ENCODE measurements around the gene ADAM22. TPM values are rescaled to one million over a fixed set of nuclear protein-coding genes. Genes with fewer than 3 reads are reported as not detected.

Gene ADAM22
- total and polyA plus RNA-seq, 10 of the 15 experiments (the other 5 are each of a cell fraction or from before 2014, with no cell fraction given) = 1.4 to 24.5 (median 7.6) TPM

DNA sequence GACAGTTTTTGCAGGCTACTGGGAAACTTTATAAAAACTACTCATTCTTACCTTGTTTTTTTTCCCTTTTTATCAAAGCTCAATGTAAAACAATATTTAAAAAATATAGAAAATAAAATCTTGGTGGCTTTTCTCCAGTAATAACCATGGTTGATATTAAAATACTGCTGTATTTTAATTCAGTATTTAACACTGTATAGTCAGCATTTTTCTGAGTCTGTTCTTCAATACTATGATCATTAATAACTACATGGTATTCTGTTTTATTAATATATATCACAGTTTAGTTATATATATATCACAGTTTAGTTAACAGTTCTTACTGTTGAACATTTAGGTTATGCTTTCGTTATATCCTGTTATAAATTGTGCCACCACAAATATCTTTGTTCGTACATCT is 207.4 kb downstream of the ADAM22 start:
- ATAC-seq (no peak), DNase-seq (ENCODE audit: low read depth, low spot score) (no peak), FAIRE-seq (no peak)
- in situ Hi-C loops (cut with MboI) (no loop called here), intact Hi-C loops (cut with micrococcal nuclease; ENCODE audit: unreplicated experiment) (no loop called here)
- Histone ChIP-seq H3K36me3 (ENCODE audit: control insufficient read depth in 2 of 2, insufficient read depth in 2 of 2, low read length in 1 of 2) (no peaks in the 10 kb centered on the region; a peak in 1 of 4 replicates), H3K4me2 (ENCODE audit: control insufficient read depth, insufficient read depth) (no peak overlapping the region), H3K9me3 (replicated peaks; ENCODE audit: control insufficient read depth, insufficient read depth, low read length) (no peaks in the 10 kb centered on the region), H3K79me2 (ENCODE audit: control insufficient read depth, insufficient read depth, low read length) (no peaks in the 10 kb centered on the region), H2AFZ (ENCODE audit: control insufficient read depth, low read depth, low read length) (no peak overlapping the region), H3K9ac (ENCODE audit: control insufficient read depth, insufficient read depth, low read length) (no peak overlapping the region), H4K20me1 (ENCODE audit: control insufficient read depth, insufficient read depth) (no peaks in the 10 kb centered on the region), H3K4me1 (ENCODE audit: control insufficient read depth, insufficient read depth, low read length) (no peaks in the 10 kb centered on the region), H3K4me3 (no peak overlapping the region), H3K27me3 (replicated peaks in 1 of 2; ENCODE audit: control insufficient read depth in 2 of 2, insufficient read depth in 2 of 2, low read length in 1 of 2) (no peaks in the 10 kb centered on the region), H3K27ac (ENCODE audit: control insufficient read depth, insufficient read depth) (no peak overlapping the region)
- ChIA-PET RAD21 (ENCODE audit: unreplicated experiment) (no interaction called here), SMC1A (ENCODE audit: uncharacterized antibody, unreplicated experiment) (interaction anchor here (1.2 to 1.9 kb wide), 3 partner anchors 11 to 30 kb away, joined by 3 to 5 read pairs (median 4); no protein-coding TSS in a partner anchor), CTCF (interaction anchor here (1.1 to 1.2 kb wide), 2 partner anchors 28 to 212 kb away, joined by 3 to 7 read pairs; no protein-coding TSS in a partner anchor), POLR2A (interaction anchor here (0.6 kb wide), 1 partner anchor 91 kb away, joined by 3 read pairs; no protein-coding TSS in a partner anchor)
- 98% methylated on average over 2 of the region's 2 CpGs for WGBS (ENCODE audit: insufficient coverage, insufficient replicate concordance, low lambda C conversion rate, missing lambda C conversion rate)
- no TSS peak for BruUV-seq (replicated peaks)
- TF ChIP-seq SMAD1 (IDR thresholded peaks at IDR 0.05; ENCODE audit: low read depth, partially characterized antibody) = no peak
- TF ChIP-seq, protein P1, sequence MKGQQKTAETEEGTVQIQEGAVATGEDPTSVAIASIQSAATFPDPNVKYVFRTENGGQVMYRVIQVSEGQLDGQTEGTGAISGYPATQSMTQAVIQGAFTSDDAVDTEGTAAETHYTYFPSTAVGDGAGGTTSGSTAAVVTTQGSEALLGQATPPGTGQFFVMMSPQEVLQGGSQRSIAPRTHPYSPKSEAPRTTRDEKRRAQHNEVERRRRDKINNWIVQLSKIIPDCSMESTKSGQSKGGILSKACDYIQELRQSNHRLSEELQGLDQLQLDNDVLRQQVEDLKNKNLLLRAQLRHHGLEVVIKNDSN (IDR thresholded peaks at IDR 0.05; ENCODE audit: borderline replicate concordance, extremely low read length, insufficient read depth, low read depth, low read length) = no peak
- no peak for TF ChIP-seq MTA3 (IDR thresholded peaks at IDR 0.05; ENCODE audit: borderline replicate concordance, low read length)
- no peak for TF ChIP-seq NFYB (IDR thresholded peaks at IDR 0.05; ENCODE audit: insufficient read depth, low read depth, low read length)
- TF ChIP-seq KLF5 (IDR thresholded peaks at IDR 0.05; ENCODE audit: partially characterized antibody) = no peak
- TF ChIP-seq SUZ12 (IDR thresholded peaks at IDR 0.05; ENCODE audit: unreplicated experiment) = no peak
- TF ChIP-seq, protein P2, sequence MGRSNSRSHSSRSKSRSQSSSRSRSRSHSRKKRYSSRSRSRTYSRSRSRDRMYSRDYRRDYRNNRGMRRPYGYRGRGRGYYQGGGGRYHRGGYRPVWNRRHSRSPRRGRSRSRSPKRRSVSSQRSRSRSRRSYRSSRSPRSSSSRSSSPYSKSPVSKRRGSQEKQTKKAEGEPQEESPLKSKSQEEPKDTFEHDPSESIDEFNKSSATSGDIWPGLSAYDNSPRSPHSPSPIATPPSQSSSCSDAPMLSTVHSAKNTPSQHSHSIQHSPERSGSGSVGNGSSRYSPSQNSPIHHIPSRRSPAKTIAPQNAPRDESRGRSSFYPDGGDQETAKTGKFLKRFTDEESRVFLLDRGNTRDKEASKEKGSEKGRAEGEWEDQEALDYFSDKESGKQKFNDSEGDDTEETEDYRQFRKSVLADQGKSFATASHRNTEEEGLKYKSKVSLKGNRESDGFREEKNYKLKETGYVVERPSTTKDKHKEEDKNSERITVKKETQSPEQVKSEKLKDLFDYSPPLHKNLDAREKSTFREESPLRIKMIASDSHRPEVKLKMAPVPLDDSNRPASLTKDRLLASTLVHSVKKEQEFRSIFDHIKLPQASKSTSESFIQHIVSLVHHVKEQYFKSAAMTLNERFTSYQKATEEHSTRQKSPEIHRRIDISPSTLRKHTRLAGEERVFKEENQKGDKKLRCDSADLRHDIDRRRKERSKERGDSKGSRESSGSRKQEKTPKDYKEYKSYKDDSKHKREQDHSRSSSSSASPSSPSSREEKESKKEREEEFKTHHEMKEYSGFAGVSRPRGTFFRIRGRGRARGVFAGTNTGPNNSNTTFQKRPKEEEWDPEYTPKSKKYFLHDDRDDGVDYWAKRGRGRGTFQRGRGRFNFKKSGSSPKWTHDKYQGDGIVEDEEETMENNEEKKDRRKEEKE (IDR thresholded peaks at IDR 0.05) = no peak
- TF ChIP-seq, protein P3, sequence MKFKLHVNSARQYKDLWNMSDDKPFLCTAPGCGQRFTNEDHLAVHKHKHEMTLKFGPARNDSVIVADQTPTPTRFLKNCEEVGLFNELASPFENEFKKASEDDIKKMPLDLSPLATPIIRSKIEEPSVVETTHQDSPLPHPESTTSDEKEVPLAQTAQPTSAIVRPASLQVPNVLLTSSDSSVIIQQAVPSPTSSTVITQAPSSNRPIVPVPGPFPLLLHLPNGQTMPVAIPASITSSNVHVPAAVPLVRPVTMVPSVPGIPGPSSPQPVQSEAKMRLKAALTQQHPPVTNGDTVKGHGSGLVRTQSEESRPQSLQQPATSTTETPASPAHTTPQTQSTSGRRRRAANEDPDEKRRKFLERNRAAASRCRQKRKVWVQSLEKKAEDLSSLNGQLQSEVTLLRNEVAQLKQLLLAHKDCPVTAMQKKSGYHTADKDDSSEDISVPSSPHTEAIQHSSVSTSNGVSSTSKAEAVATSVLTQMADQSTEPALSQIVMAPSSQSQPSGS (IDR thresholded peaks at IDR 0.05; ENCODE audit: low read length) = no peak
- no peak for TF ChIP-seq SUPT20H (IDR thresholded peaks at IDR 0.05; ENCODE audit: borderline replicate concordance, control insufficient read depth, low read depth, low read length)
- no peak for TF ChIP-seq CHD4 (IDR thresholded peaks at IDR 0.05)
- TF ChIP-seq ASH2L (IDR thresholded peaks at IDR 0.05; ENCODE audit: borderline replicate concordance, low read depth) = no peak
- no peak for TF ChIP-seq SP1 (IDR thresholded peaks at IDR 0.05; ENCODE audit: low read depth, low read length)
- no peak for TF ChIP-seq KDM1A (IDR thresholded peaks at IDR 0.05; ENCODE audit: borderline replicate concordance)
- no peak for TF ChIP-seq RAD21 (IDR thresholded peaks at IDR 0.05; ENCODE audit: insufficient read depth, low read depth, low read length)
- TF ChIP-seq, protein P4, sequence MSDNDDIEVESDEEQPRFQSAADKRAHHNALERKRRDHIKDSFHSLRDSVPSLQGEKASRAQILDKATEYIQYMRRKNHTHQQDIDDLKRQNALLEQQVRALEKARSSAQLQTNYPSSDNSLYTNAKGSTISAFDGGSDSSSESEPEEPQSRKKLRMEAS (IDR thresholded peaks at IDR 0.05; ENCODE audit: low read depth, low read length) = no peak
- TF ChIP-seq LARP7 (IDR thresholded peaks at IDR 0.05) = no peak
- TF ChIP-seq NR2F1 (conservative IDR thresholded peaks at IDR 0.05) = no peak
- TF ChIP-seq CBX3 (IDR thresholded peaks at IDR 0.05; ENCODE audit: borderline replicate concordance, low read depth) = no peak
- no peak for TF ChIP-seq POLR2AphosphoS2 (IDR thresholded peaks at IDR 0.05; ENCODE audit: low read depth, low read length)

Data from GM12878 (cell line).